ENCODE data around the gene OR10C1. TPM values are rescaled to one million over a fixed set of nuclear protein-coding genes. Genes with fewer than 3 reads are reported as not detected.

Gene OR10C1
- total RNA-seq, 1 donor from 2014 or later: not detected

GRCh38 chr6:29488874-29489273, 49.8 kb downstream of the OR10C1 start:
- no peaks in the 10 kb centered on the region for H3K36me3 ChIP-seq (ENCODE audit: control insufficient read depth in 3 of 3, insufficient read depth in 3 of 3, low read length in 3 of 3)
- no peak overlapping the region for H3K27ac ChIP-seq (ENCODE audit: low read depth, low read length)

GRCh38 chr6:29489286-29489685, 50.2 kb downstream of the OR10C1 start:
- no peak overlapping the region for H3K4me3 ChIP-seq (ENCODE audit: low read length in 3 of 3)
- no peaks in the 10 kb centered on the region for H3K27me3 ChIP-seq (ENCODE audit: control insufficient read depth in 3 of 3, insufficient read depth in 3 of 3, low read length in 3 of 3)
- H3K36me3 ChIP-seq (ENCODE audit: control insufficient read depth in 3 of 3, insufficient read depth in 3 of 3, low read length in 3 of 3): no peaks in the 10 kb centered on the region
- no peaks in the 10 kb centered on the region for H3K4me1 ChIP-seq (ENCODE audit: control insufficient read depth in 3 of 3, insufficient read depth in 3 of 3, low read length in 3 of 3)
- H3K9ac ChIP-seq (ENCODE audit: low read depth in 1 of 3, low read length in 3 of 3): no peak overlapping the region
- peaks cover 0 to 2% (median 0%) of the 10 kb centered on the region in 3 donors for H3K9me3 ChIP-seq (ENCODE audit: control insufficient read depth in 3 of 3, low read length in 3 of 3)
- H3K27ac ChIP-seq (ENCODE audit: low read depth, low read length): no peak overlapping the region

More at GRCh38 chr6:29488874-29489273, 49.8 kb downstream of the OR10C1 start:
- Histone ChIP-seq H3K9ac (ENCODE audit: low read depth in 1 of 3, low read length in 3 of 3) (no peak overlapping the region), H3K9me3 (ENCODE audit: control insufficient read depth in 3 of 3, low read length in 3 of 3) (peaks cover 0 to 2% (median 0%) of the 10 kb centered on the region in 3 donors), H3K4me3 (ENCODE audit: low read length in 3 of 3) (no peak overlapping the region), H3K27me3 (ENCODE audit: control insufficient read depth in 3 of 3, insufficient read depth in 3 of 3, low read length in 3 of 3) (no peaks in the 10 kb centered on the region), H3K4me1 (ENCODE audit: control insufficient read depth in 3 of 3, insufficient read depth in 3 of 3, low read length in 3 of 3) (no peaks in the 10 kb centered on the region)

- no peaks in the 10 kb centered on the region for H3K4me1 ChIP-seq (ENCODE audit: control insufficient read depth in 3 of 3, insufficient read depth in 3 of 3, low read length in 3 of 3)
- H3K4me3 ChIP-seq (ENCODE audit: low read length in 3 of 3): no peak overlapping the region
- no peak overlapping the region for H3K27ac ChIP-seq (ENCODE audit: low read depth, low read length)
- H3K36me3 ChIP-seq (ENCODE audit: control insufficient read depth in 3 of 3, insufficient read depth in 3 of 3, low read length in 3 of 3): no peaks in the 10 kb centered on the region
- no peaks in the 10 kb centered on the region for H3K27me3 ChIP-seq (ENCODE audit: control insufficient read depth in 3 of 3, insufficient read depth in 3 of 3, low read length in 3 of 3)
- H3K9ac ChIP-seq (ENCODE audit: low read depth in 1 of 3, low read length in 3 of 3): no peak overlapping the region
- H3K9me3 ChIP-seq (ENCODE audit: control insufficient read depth in 3 of 3, low read length in 3 of 3): peaks cover 0 to 2% (median 0%) of the 10 kb centered on the region in 3 donors
These were observed 50.9 kb downstream of the OR10C1 start for GRCh38 chr6:29490055-29490454.

- H3K4me3 ChIP-seq (ENCODE audit: low read length in 3 of 3): no peak overlapping the region
- H3K27ac ChIP-seq (ENCODE audit: low read depth, low read length): no peak overlapping the region
- no peaks in the 10 kb centered on the region for H3K4me1 ChIP-seq (ENCODE audit: control insufficient read depth in 3 of 3, insufficient read depth in 3 of 3, low read length in 3 of 3)
- no peaks in the 10 kb centered on the region for H3K27me3 ChIP-seq (ENCODE audit: control insufficient read depth in 3 of 3, insufficient read depth in 3 of 3, low read length in 3 of 3)
- H3K36me3 ChIP-seq (ENCODE audit: control insufficient read depth in 3 of 3, insufficient read depth in 3 of 3, low read length in 3 of 3): no peaks in the 10 kb centered on the region
- H3K9ac ChIP-seq (ENCODE audit: low read depth in 1 of 3, low read length in 3 of 3): no peak overlapping the region
- H3K9me3 ChIP-seq (ENCODE audit: control insufficient read depth in 3 of 3, low read length in 3 of 3): peaks cover 0 to 2% (median 0%) of the 10 kb centered on the region in 3 donors
These were observed 51.4 kb downstream of the OR10C1 start for GRCh38 chr6:29490552-29490951.

Other genes starting within 250 kb of the OR10C1 start
- gene OR14J1, start 137.6 kb upstream of the OR10C1 start, total RNA-seq: not detected
- gene OR5V1, start 70.4 kb upstream of the OR10C1 start, total RNA-seq: not detected
- not detected for gene OR12D3, start 64.0 kb upstream of the OR10C1 start, total RNA-seq
- not detected for gene OR12D2, start 43.7 kb upstream of the OR10C1 start, total RNA-seq
- not detected for gene OR12D1, start 24.4 kb upstream of the OR10C1 start, total RNA-seq
- not detected for gene OR11A1, start 17.8 kb downstream of the OR10C1 start, total RNA-seq
- not detected for gene OR2H1, start 17.8 kb downstream of the OR10C1 start, total RNA-seq
- gene MAS1L, start 48.6 kb downstream of the OR10C1 start, total RNA-seq: not detected
- 1.6 TPM for gene UBD, start 120.4 kb downstream of the OR10C1 start, total RNA-seq
- gene OR2H2, start 145.8 kb downstream of the OR10C1 start, total RNA-seq: not detected
- gene GABBR1, start 193.9 kb downstream of the OR10C1 start, total RNA-seq: 9.9 TPM
- gene MOG, start 217.8 kb downstream of the OR10C1 start, total RNA-seq: not detected
- gene ZFP57, start 241.8 kb downstream of the OR10C1 start, total RNA-seq: not detected